Left lung (tissue), 10 donors: Measurements from ENCODE around the gene LIMCH1. TPM values are rescaled to one million over a fixed set of nuclear protein-coding genes. Genes with fewer than 3 reads are reported as not detected.

Source experiments
- ATAC-seq: fragments of 200-7000 bp; cut with Tn5 transposase; one replicate; pipeline ENCODE4 v1.9.1; 2020; ENCODE audit warnings: moderate library complexity
- DNase-seq, 4 donors: peaks; one replicate each; pipeline ENCODE4 v3.0.0-alpha.2; 2013 to 2020
- H3K27ac ChIP-seq, 2 donors: fragments of 200-600 bp; sonication (generic) in 1 of 2; one replicate each; pipeline versions ENCODE4 v1.5.0 to v1.8.0; 2020 to 2021
- H3K27me3 ChIP-seq, 2 donors: fragments of 200-600 bp; sonication (generic) in 1 of 2; one replicate each; pipeline versions ENCODE4 v1.5.0 to v1.8.0; 2020 to 2021
- H3K36me3 ChIP-seq, 2 donors: fragments of 200-600 bp; sonication (generic) in 1 of 2; one replicate each; pipeline versions ENCODE4 v1.5.0 to v1.8.0; 2020 to 2021
- H3K4me1 ChIP-seq, 2 donors: fragments of 200-600 bp; one replicate each; pipeline ENCODE4 v1.8.0; 2021
- H3K4me3 ChIP-seq, 2 donors: fragments of 200-600 bp; sonication (generic) in 1 of 2; one replicate each; pipeline versions ENCODE4 v1.5.0 to v1.8.0; 2020 to 2021; ENCODE audit warnings: mild to moderate bottlenecking in 1 of 2
- H3K9me3 ChIP-seq, 2 donors: fragments of 200-600 bp; sonication (generic) in 1 of 2; one replicate each; pipeline versions ENCODE4 v1.5.0 to v1.8.0; 2020 to 2021
- CTCF ChIP-seq, 2 donors: fragments of 200-600 bp; sonication (generic) in 1 of 2; IDR thresholded peaks; one replicate each; pipeline versions ENCODE4 v1.5.0 to v1.8.0; 2021; ENCODE audit warnings: antibody characterized with exemption in 2 of 2
- intact Hi-C, 2 donors: fragments of 100-400 bp; cut with DNase I; formaldehyde crosslinking; loops; one replicate each; pipeline versions ENCODE4 v1.11.2 to v1.14.2; 2022
- polyA plus RNA-seq, 6 donors: library from polyadenylated mRNA; unstranded; fragments of 120-200 nt; gene quantifications; one replicate each; pipeline ENCODE4 v1.2.1, GENCODE V29; 2013; ENCODE audit not compliant: insufficient read length in 6 of 6
- total RNA-seq, 2 donors: library from RNA; stranded (reverse); fragmentation: NEBNext Ultra II Directional; extraction: Animal tissue kit (Norgen Biotek cat#: 25700); gene quantifications; one replicate each; pipeline ENCODE4 v1.2.1, GENCODE V29; 2021
- donor health status: DM: no; HTN: yes; CAD: no.
- donor health status: DM: no; HTN: no; CAD: no.

The LIMCH1 gene
- total and polyA plus RNA-seq, 8 donors = 90.6 to 183 (median 113) TPM

- H3K9me3 ChIP-seq = peaks cover 0 to 11% of the 10 kb centered on the region in 2 donors
- ATAC-seq = no peak
- H3K27me3 ChIP-seq = no peaks in the 10 kb centered on the region
- intact Hi-C loops = no loop called here
- no peaks in the 10 kb centered on the region for H3K36me3 ChIP-seq
- H3K4me3 ChIP-seq = no peak overlapping the region
- no peak for DNase-seq
- no peak overlapping the region for H3K27ac ChIP-seq
- peaks cover 0 to 7% of the 10 kb centered on the region in 2 donors for H3K4me1 ChIP-seq
- TF ChIP-seq CTCF (IDR thresholded peaks at IDR 0.05) = no peak
These were observed 48.8 kb downstream of the LIMCH1 start for GRCh38 chr4:41586675-41587225.

- H3K9me3 ChIP-seq = peaks cover 0 to 11% of the 10 kb centered on the region in 2 donors
These were observed 49.3 kb downstream of the LIMCH1 start for GRCh38 chr4:41587286-41587685.

GRCh38 chr4:41590591-41590990 lies 52.6 kb downstream of the LIMCH1 start:
- no peaks in the 10 kb centered on the region for H3K9me3 ChIP-seq
- H3K4me3 ChIP-seq = no peak overlapping the region
- DNase-seq = no peak
- no peaks in the 10 kb centered on the region for H3K36me3 ChIP-seq
- no peak overlapping the region for H3K27ac ChIP-seq
- ATAC-seq = peak; percentile 56
- no peaks in the 10 kb centered on the region for H3K27me3 ChIP-seq
- H3K4me1 ChIP-seq = peaks cover 0 to 7% of the 10 kb centered on the region in 2 donors
- TF ChIP-seq CTCF (IDR thresholded peaks at IDR 0.05) = no peak
- intact Hi-C loops = no loop called here

More at GRCh38 chr4:41587286-41587685, 49.3 kb downstream of the LIMCH1 start:
- ATAC-seq (no peak), DNase-seq (no peak)
- no peaks in the 10 kb centered on the region for H3K36me3 ChIP-seq
- peaks cover 0 to 7% of the 10 kb centered on the region in 2 donors for H3K4me1 ChIP-seq
- H3K27ac ChIP-seq = no peak overlapping the region
- H3K27me3 ChIP-seq = no peaks in the 10 kb centered on the region
- intact Hi-C loops = no loop called here
- H3K4me3 ChIP-seq = no peak overlapping the region
- TF ChIP-seq CTCF (IDR thresholded peaks at IDR 0.05) = no peak

GRCh38 chr4:41594432-41594831 lies 56.5 kb downstream of the LIMCH1 start:
- no peaks in the 10 kb centered on the region for H3K36me3 ChIP-seq
- H3K4me3 ChIP-seq = no peak overlapping the region
- intact Hi-C loops = no loop called here
- H3K27me3 ChIP-seq = no peaks in the 10 kb centered on the region
- ATAC-seq (peak; percentile 8), DNase-seq (peak in 2 of 4 donors; percentile 41 to 52)
- no peak for TF ChIP-seq CTCF (IDR thresholded peaks at IDR 0.05)
- H3K4me1 ChIP-seq = peaks cover 4 to 11% of the 10 kb centered on the region in 2 donors
- no peak overlapping the region for H3K27ac ChIP-seq
- H3K9me3 ChIP-seq = no peaks in the 10 kb centered on the region

- no peak overlapping the region for H3K4me3 ChIP-seq
- no peak for TF ChIP-seq CTCF (IDR thresholded peaks at IDR 0.05)
- peaks cover 3 to 4% of the 10 kb centered on the region in 2 donors for H3K4me1 ChIP-seq
- no peak for ATAC-seq
- intact Hi-C loops = no loop called here
- H3K36me3 ChIP-seq = no peaks in the 10 kb centered on the region
- DNase-seq = no peak
- no peaks in the 10 kb centered on the region for H3K9me3 ChIP-seq
- no peak overlapping the region for H3K27ac ChIP-seq
- no peaks in the 10 kb centered on the region for H3K27me3 ChIP-seq
These were observed 59.5 kb downstream of the LIMCH1 start for GRCh38 chr4:41597494-41597893.
